A549 (cell line): ENCODE data around the gene PFKFB4.

ENCODE experiments used
- BHLHE40 ChIP-seq: IDR thresholded peaks from 2 replicates; pipeline ENCODE4 v1.6.1; 2012; ENCODE audit warnings: low read depth, low read length, inconsistent platforms
- CEBPB ChIP-seq, 2 experiments: fragments of >200 bp in 1 of 2; sonication (Bioruptor Twin) in 1 of 2; formaldehyde crosslinking in 1 of 2; IDR thresholded peaks; 2 replicates each; pipeline ENCODE4 v1.6.1; 2012 to 2016
- FOSB ChIP-seq: fragments of 250-450 bp; sonication (Bioruptor Pico); IDR thresholded peaks from 2 replicates; pipeline ENCODE4 v1.5.0; 2020; ENCODE audit warnings: mild to moderate bottlenecking, moderate library complexity
- HDAC2 ChIP-seq: fragments of 200-600 bp; sonication (generic); IDR thresholded peaks from 2 replicates; pipeline ENCODE4 v1.6.1; 2016
- ZNF302 ChIP-seq: fragments of 250-450 bp; sonication (Bioruptor Pico); IDR thresholded peaks from 2 replicates; pipeline ENCODE4 v1.9.0; 2021; ENCODE audit warnings: inconsistent platforms, mild to moderate bottlenecking, moderate library complexity
- TF ChIP-seq, protein P1 (sequence below): fragments of >200 bp; sonication (Bioruptor Twin); formaldehyde crosslinking; IDR thresholded peaks from 3 replicates; pipeline ENCODE4 v1.5.1; 2016

DNA sequence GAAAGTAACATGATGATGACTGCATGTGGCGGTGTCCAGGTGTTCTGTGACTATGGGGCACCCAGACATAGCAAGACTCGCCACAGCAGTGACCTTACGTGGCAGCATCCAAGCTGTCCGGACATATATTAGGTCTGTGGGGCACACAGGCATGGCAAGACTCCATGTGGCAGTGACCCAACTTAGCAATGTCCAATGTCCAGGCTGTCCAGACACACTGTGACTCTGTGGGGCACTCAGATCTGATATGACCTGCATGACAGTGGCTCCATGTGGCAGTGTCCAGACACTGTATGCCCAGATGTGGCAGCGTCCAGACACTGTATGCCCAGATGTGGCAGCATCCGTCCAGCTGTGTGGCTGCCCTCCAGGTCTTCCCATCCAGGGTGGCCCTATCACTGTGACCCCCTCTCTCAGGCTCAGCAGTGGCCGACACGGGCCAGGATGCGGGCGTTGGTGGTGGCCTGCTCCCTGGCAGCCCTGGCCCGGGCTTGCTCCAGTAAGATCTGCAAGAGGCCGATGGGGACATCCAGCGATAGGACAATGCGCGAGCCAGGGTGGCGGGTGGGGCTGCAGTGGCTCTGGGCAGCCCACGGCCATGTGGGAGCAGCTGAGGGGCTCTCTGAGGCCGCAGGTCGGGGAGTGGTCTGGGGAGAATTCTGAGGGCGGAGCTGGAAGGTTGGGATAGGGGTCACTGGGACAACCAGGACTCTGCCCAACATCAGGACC is 5.9 kb upstream of the PFKFB4 start:
- TF ChIP-seq BHLHE40 (no peak), FOSB (no peak), HDAC2 (no peak), ZNF302 (no peak), CEBPB (IDR thresholded peaks at IDR 0.05) (no peak)
- TF ChIP-seq, protein P1, sequence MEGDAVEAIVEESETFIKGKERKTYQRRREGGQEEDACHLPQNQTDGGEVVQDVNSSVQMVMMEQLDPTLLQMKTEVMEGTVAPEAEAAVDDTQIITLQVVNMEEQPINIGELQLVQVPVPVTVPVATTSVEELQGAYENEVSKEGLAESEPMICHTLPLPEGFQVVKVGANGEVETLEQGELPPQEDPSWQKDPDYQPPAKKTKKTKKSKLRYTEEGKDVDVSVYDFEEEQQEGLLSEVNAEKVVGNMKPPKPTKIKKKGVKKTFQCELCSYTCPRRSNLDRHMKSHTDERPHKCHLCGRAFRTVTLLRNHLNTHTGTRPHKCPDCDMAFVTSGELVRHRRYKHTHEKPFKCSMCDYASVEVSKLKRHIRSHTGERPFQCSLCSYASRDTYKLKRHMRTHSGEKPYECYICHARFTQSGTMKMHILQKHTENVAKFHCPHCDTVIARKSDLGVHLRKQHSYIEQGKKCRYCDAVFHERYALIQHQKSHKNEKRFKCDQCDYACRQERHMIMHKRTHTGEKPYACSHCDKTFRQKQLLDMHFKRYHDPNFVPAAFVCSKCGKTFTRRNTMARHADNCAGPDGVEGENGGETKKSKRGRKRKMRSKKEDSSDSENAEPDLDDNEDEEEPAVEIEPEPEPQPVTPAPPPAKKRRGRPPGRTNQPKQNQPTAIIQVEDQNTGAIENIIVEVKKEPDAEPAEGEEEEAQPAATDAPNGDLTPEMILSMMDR = no peak
